Subcutaneous abdominal adipose tissue (tissue), 5 donors: ENCODE measurements around the gene RUBCN.

Experiments used
- H3K27ac ChIP-seq: one replicate; pipeline ENCODE4 v1.7.0; 2013; ENCODE audit warnings: low read depth, mild to moderate bottlenecking, inconsistent platforms, low read length, moderate library complexity
- H3K27me3 ChIP-seq, 5 donors: one replicate each; pipeline ENCODE4 v1.7.0; 2013; ENCODE audit warnings: low read length in 5 of 5, inconsistent platforms in 1 of 5; ENCODE audit not compliant: control insufficient read depth in 5 of 5, insufficient read depth in 4 of 5
- H3K36me3 ChIP-seq, 5 donors: one replicate each; pipeline ENCODE4 v1.7.0; 2013; ENCODE audit warnings: low read length in 5 of 5; ENCODE audit not compliant: control insufficient read depth in 5 of 5, insufficient read depth in 5 of 5
- H3K4me1 ChIP-seq, 5 donors: one replicate each; pipeline ENCODE4 v1.7.0; 2013; ENCODE audit warnings: low read length in 5 of 5, mild to moderate bottlenecking in 3 of 5, moderate library complexity in 1 of 5; ENCODE audit not compliant: control insufficient read depth in 5 of 5, insufficient read depth in 5 of 5
- H3K4me3 ChIP-seq, 5 donors: one replicate each; pipeline ENCODE4 v1.7.0; 2013; ENCODE audit warnings: low read length in 5 of 5, low read depth in 1 of 5
- H3K9ac ChIP-seq, 5 donors: one replicate each; pipeline ENCODE4 v1.7.0; 2013; ENCODE audit warnings: low read length in 5 of 5, mild to moderate bottlenecking in 4 of 5, moderate library complexity in 3 of 5
- H3K9me3 ChIP-seq, 5 donors: one replicate each; pipeline ENCODE4 v1.7.0; 2013; ENCODE audit warnings: low read length in 5 of 5; ENCODE audit not compliant: control insufficient read depth in 5 of 5
- donor health status: healthy.
- donor health status: healthy.
- donor health status: healthy.
- donor health status: healthy.
- donor health status: healthy.

Gene RUBCN

GRCh38 chr3:197750858-197751737 lies 14.4 kb upstream of the RUBCN start:
- no peaks in the 10 kb centered on the region for H3K9me3 ChIP-seq

GRCh38 chr3:197750396-197750831 lies 13.7 kb upstream of the RUBCN start:
- H3K27ac ChIP-seq = peak overlapping the region; percentile 93
- H3K4me1 ChIP-seq = peaks cover 4 to 40% (median 32%) of the 10 kb centered on the region in 5 donors
- no peaks in the 10 kb centered on the region for H3K27me3 ChIP-seq
- H3K9ac ChIP-seq = peak overlapping the region; percentile 82 to 95 (median 91)
- H3K36me3 ChIP-seq = no peaks in the 10 kb centered on the region
- H3K9me3 ChIP-seq = no peaks in the 10 kb centered on the region
- peak overlapping the region; percentile 79 to 92 (median 86) for H3K4me3 ChIP-seq

More at GRCh38 chr3:197750858-197751737, 14.4 kb upstream of the RUBCN start:
- Histone ChIP-seq H3K4me3 (peak overlapping the region; percentile 79 to 92 (median 86)), H3K27me3 (no peaks in the 10 kb centered on the region), H3K27ac (peak overlapping the region; percentile 93), H3K9ac (peak overlapping the region; percentile 82 to 95 (median 91)), H3K36me3 (no peaks in the 10 kb centered on the region), H3K4me1 (peaks cover 4 to 40% (median 32%) of the 10 kb centered on the region in 5 donors)

- Histone ChIP-seq H3K4me3 (peak within 1 kb of the TSS; percentile 81 to 92 (median 86)), H3K9ac (peak within 1 kb of the TSS; percentile 82 to 95 (median 91)), H3K36me3 (no peaks in the 10 kb centered on the region), H3K27ac (peak within 1 kb of the TSS; percentile 93), H3K27me3 (no peaks in the 10 kb centered on the region), H3K4me1 (peaks cover 4 to 40% (median 32%) of the 10 kb centered on the region in 5 donors), H3K9me3 (no peaks in the 10 kb centered on the region)
Observed at GRCh38 chr3:197749601-197750395, 13.1 kb upstream of the RUBCN start, which contains the start of gene FYTTD1. Gene FYTTD1 (plus strand): TSS chr3:197749883. CDS start chr3:197749972, 89 bp downstream.

GRCh38 chr3:197749315-197749600 lies 12.6 kb upstream of the RUBCN start:
- peaks cover 4 to 40% (median 32%) of the 10 kb centered on the region in 5 donors for H3K4me1 ChIP-seq
- H3K9me3 ChIP-seq = no peaks in the 10 kb centered on the region
- peak overlapping the region; percentile 43 to 95 (median 79) for H3K9ac ChIP-seq
- peak overlapping the region; percentile 81 to 92 (median 85) for H3K4me3 ChIP-seq
- H3K27ac ChIP-seq = peak overlapping the region; percentile 93
- no peaks in the 10 kb centered on the region for H3K27me3 ChIP-seq
- H3K36me3 ChIP-seq = no peaks in the 10 kb centered on the region

GRCh38 chr3:197748597-197749314 lies 12.1 kb upstream of the RUBCN start:
- H3K4me1 ChIP-seq = peaks cover 4 to 40% (median 32%) of the 10 kb centered on the region in 5 donors
- no peak overlapping the region for H3K27ac ChIP-seq
- peak overlapping the region; percentile 81 to 92 (median 85) for H3K4me3 ChIP-seq
- no peaks in the 10 kb centered on the region for H3K36me3 ChIP-seq
- H3K27me3 ChIP-seq = no peaks in the 10 kb centered on the region
- no peaks in the 10 kb centered on the region for H3K9me3 ChIP-seq
- H3K9ac ChIP-seq = peak overlapping the region; percentile 43 to 95 (median 79)

GRCh38 chr3:197746801-197747237 lies 10.1 kb upstream of the RUBCN start:
- no peak overlapping the region for H3K4me3 ChIP-seq
- no peaks in the 10 kb centered on the region for H3K9me3 ChIP-seq
- no peak overlapping the region for H3K9ac ChIP-seq
- no peaks in the 10 kb centered on the region for H3K36me3 ChIP-seq
- H3K27me3 ChIP-seq = no peaks in the 10 kb centered on the region
- peaks cover 4 to 35% (median 28%) of the 10 kb centered on the region in 5 donors for H3K4me1 ChIP-seq
- no peak overlapping the region for H3K27ac ChIP-seq

- no peak overlapping the region for H3K4me3 ChIP-seq
- peaks cover 4 to 29% (median 22%) of the 10 kb centered on the region in 5 donors for H3K4me1 ChIP-seq
- no peaks in the 10 kb centered on the region for H3K9me3 ChIP-seq
- H3K9ac ChIP-seq = no peak overlapping the region
- no peaks in the 10 kb centered on the region for H3K27me3 ChIP-seq
- H3K27ac ChIP-seq = no peak overlapping the region
- no peaks in the 10 kb centered on the region for H3K36me3 ChIP-seq
Observed at GRCh38 chr3:197746209-197746608, 9.5 kb upstream of the RUBCN start.

- Histone ChIP-seq H3K9ac (no peak overlapping the region), H3K27ac (no peak overlapping the region), H3K27me3 (no peaks in the 10 kb centered on the region)
Observed at GRCh38 chr3:197742787-197743186, 6.1 kb upstream of the RUBCN start.

GRCh38 chr3:197737749-197738462 lies 1.2 kb upstream of the RUBCN start:
- peak overlapping the region in 2 of 5 donors; percentile 64 to 85 for H3K9ac ChIP-seq
- H3K27ac ChIP-seq = peak overlapping the region; percentile 76
- H3K4me1 ChIP-seq = peaks cover 3 to 26% (median 23%) of the 10 kb centered on the region in 5 donors
- H3K27me3 ChIP-seq = no peaks in the 10 kb centered on the region
- H3K36me3 ChIP-seq = no peaks in the 10 kb centered on the region
- peak overlapping the region in 4 of 5 donors; percentile 75 to 94 (median 88) for H3K4me3 ChIP-seq
- no peaks in the 10 kb centered on the region for H3K9me3 ChIP-seq

More at GRCh38 chr3:197742787-197743186, 6.1 kb upstream of the RUBCN start:
- Histone ChIP-seq H3K36me3 (no peaks in the 10 kb centered on the region), H3K4me3 (no peak overlapping the region), H3K4me1 (peaks cover 0 to 9% (median 7%) of the 10 kb centered on the region in 5 donors), H3K9me3 (no peaks in the 10 kb centered on the region)
